ENCODE measurements around the gene TPRG1. TPM values are rescaled to one million over a fixed set of nuclear protein-coding genes. Genes with fewer than 3 reads are reported as not detected.
A peak's percentile ranks its signal among the peaks of the same experiment; 100 is the strongest.

The TPRG1 gene
- total and polyA plus RNA-seq, 4 donors: 1.0 to 46.6 (median 6.9) TPM

DNA sequence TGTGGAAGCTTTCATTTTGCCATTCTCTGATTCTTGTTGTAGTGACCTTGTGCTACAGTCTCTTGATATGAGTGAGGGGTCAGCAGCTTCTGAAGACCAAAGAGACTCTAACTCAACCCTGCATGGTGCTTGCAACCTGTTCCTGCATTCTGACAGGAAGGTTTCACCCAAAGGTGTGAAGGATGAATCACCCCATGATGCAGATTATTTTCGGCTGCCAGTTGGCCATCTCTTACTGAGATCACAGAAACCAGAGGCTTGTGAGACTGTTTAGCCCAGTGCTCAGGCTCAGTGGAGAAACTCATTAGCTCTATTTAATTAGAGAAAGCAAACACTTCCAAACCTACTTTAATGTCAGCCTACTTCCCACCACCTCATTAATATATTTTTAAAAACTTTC lies 29.2 kb upstream of the TPRG1 start:
- Histone ChIP-seq H3K9ac (ENCODE audit: low read depth in 1 of 2, low read length in 2 of 2) (peak overlapping the region in 1 of 2 donors; percentile 37), H3K36me3 (ENCODE audit: control insufficient read depth in 4 of 4, insufficient read depth in 3 of 4, low read depth in 1 of 4, low read length in 3 of 4) (peaks cover 0 to 20% (median 18%) of the 10 kb centered on the region in 4 donors), H3K27me3 (ENCODE audit: control insufficient read depth in 4 of 4, insufficient read depth in 4 of 4, low read length in 3 of 4) (no peaks in the 10 kb centered on the region), H3K4me1 (ENCODE audit: control insufficient read depth in 4 of 4, insufficient read depth in 4 of 4, low read length in 3 of 4) (no peaks in the 10 kb centered on the region), H3K27ac (ENCODE audit: low read depth in 1 of 2, low read length in 2 of 2) (no peak overlapping the region), H3K4me3 (ENCODE audit: low read depth in 1 of 3, low read length in 3 of 3) (no peak overlapping the region), H3K9me3 (ENCODE audit: control insufficient read depth in 4 of 4, low read length in 3 of 4) (no peaks in the 10 kb centered on the region)
- TF ChIP-seq FOXA2 (IDR thresholded peaks at IDR 0.05) (no peak), NR2F2 (IDR thresholded peaks at IDR 0.05) (no peak), HNF4G (IDR thresholded peaks at IDR 0.05) (no peak), TAF1 (conservative IDR thresholded peaks at IDR 0.05) (no peak), FOXA1 (IDR thresholded peaks at IDR 0.05) (no peak), SP1 (IDR thresholded peaks at IDR 0.05) (no peak), YY1 (IDR thresholded peaks at IDR 0.05) (no peak)
- TF ChIP-seq, protein P1, sequence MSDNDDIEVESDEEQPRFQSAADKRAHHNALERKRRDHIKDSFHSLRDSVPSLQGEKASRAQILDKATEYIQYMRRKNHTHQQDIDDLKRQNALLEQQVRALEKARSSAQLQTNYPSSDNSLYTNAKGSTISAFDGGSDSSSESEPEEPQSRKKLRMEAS (IDR thresholded peaks at IDR 0.05): no peak
- TF ChIP-seq, protein P2, sequence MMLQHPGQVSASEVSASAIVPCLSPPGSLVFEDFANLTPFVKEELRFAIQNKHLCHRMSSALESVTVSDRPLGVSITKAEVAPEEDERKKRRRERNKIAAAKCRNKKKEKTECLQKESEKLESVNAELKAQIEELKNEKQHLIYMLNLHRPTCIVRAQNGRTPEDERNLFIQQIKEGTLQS (IDR thresholded peaks at IDR 0.05): no peak
- TF ChIP-seq, protein P3, sequence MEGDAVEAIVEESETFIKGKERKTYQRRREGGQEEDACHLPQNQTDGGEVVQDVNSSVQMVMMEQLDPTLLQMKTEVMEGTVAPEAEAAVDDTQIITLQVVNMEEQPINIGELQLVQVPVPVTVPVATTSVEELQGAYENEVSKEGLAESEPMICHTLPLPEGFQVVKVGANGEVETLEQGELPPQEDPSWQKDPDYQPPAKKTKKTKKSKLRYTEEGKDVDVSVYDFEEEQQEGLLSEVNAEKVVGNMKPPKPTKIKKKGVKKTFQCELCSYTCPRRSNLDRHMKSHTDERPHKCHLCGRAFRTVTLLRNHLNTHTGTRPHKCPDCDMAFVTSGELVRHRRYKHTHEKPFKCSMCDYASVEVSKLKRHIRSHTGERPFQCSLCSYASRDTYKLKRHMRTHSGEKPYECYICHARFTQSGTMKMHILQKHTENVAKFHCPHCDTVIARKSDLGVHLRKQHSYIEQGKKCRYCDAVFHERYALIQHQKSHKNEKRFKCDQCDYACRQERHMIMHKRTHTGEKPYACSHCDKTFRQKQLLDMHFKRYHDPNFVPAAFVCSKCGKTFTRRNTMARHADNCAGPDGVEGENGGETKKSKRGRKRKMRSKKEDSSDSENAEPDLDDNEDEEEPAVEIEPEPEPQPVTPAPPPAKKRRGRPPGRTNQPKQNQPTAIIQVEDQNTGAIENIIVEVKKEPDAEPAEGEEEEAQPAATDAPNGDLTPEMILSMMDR (IDR thresholded peaks at IDR 0.05; ENCODE audit: low read depth, low read length, missing input control): no peak
- WGBS: 89% methylated on average over 1 of the region's 1 CpG
- no peak for DNase-seq (ENCODE audit: low spot score)

DNA sequence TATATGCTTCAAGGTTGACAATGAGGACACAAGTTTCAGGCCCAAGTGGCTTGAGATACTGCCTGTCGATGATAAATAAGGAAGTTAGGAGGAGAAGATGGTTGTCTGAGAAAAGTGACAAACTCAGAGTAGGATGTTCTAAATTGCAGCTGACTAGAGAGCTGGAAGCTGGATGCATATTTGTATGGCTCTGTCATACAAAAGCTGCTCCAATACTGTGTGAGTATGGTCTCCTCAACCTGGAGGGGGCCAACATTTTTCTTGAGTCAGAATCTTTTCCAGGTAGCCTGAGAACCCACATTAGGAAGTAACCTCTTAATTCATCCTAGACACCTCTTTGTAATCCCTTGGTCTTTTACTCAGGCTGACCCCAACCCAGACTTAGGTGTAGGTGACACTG lies 28.4 kb upstream of the TPRG1 start:
- Histone ChIP-seq H3K27me3 (ENCODE audit: control insufficient read depth in 4 of 4, insufficient read depth in 4 of 4, low read length in 3 of 4) (no peaks in the 10 kb centered on the region), H3K36me3 (ENCODE audit: control insufficient read depth in 4 of 4, insufficient read depth in 3 of 4, low read depth in 1 of 4, low read length in 3 of 4) (peaks cover 0 to 22% (median 17%) of the 10 kb centered on the region in 4 donors), H3K27ac (ENCODE audit: low read depth in 1 of 2, low read length in 2 of 2) (no peak overlapping the region), H3K4me1 (ENCODE audit: control insufficient read depth in 4 of 4, insufficient read depth in 4 of 4, low read length in 3 of 4) (peaks cover 0 to 2% (median 0%) of the 10 kb centered on the region in 4 donors), H3K9ac (ENCODE audit: low read depth in 1 of 2, low read length in 2 of 2) (no peak overlapping the region), H3K4me3 (ENCODE audit: low read depth in 1 of 3, low read length in 3 of 3) (no peak overlapping the region), H3K9me3 (ENCODE audit: control insufficient read depth in 4 of 4, low read length in 3 of 4) (no peaks in the 10 kb centered on the region)
- TF ChIP-seq EGR1 (IDR thresholded peaks at IDR 0.05; ENCODE audit: low read depth in 2 of 2) (no peak), TAF1 (conservative IDR thresholded peaks at IDR 0.05) (no peak), HNF4G (IDR thresholded peaks at IDR 0.05) (no peak), RAD21 (IDR thresholded peaks at IDR 0.05) (no peak)
- TF ChIP-seq, protein P4, sequence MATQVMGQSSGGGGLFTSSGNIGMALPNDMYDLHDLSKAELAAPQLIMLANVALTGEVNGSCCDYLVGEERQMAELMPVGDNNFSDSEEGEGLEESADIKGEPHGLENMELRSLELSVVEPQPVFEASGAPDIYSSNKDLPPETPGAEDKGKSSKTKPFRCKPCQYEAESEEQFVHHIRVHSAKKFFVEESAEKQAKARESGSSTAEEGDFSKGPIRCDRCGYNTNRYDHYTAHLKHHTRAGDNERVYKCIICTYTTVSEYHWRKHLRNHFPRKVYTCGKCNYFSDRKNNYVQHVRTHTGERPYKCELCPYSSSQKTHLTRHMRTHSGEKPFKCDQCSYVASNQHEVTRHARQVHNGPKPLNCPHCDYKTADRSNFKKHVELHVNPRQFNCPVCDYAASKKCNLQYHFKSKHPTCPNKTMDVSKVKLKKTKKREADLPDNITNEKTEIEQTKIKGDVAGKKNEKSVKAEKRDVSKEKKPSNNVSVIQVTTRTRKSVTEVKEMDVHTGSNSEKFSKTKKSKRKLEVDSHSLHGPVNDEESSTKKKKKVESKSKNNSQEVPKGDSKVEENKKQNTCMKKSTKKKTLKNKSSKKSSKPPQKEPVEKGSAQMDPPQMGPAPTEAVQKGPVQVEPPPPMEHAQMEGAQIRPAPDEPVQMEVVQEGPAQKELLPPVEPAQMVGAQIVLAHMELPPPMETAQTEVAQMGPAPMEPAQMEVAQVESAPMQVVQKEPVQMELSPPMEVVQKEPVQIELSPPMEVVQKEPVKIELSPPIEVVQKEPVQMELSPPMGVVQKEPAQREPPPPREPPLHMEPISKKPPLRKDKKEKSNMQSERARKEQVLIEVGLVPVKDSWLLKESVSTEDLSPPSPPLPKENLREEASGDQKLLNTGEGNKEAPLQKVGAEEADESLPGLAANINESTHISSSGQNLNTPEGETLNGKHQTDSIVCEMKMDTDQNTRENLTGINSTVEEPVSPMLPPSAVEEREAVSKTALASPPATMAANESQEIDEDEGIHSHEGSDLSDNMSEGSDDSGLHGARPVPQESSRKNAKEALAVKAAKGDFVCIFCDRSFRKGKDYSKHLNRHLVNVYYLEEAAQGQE (IDR thresholded peaks at IDR 0.05): no peak
- DNase-seq (ENCODE audit: low spot score): no peak
- 90% methylated on average over 1 of the region's 1 CpG for WGBS

DNA sequence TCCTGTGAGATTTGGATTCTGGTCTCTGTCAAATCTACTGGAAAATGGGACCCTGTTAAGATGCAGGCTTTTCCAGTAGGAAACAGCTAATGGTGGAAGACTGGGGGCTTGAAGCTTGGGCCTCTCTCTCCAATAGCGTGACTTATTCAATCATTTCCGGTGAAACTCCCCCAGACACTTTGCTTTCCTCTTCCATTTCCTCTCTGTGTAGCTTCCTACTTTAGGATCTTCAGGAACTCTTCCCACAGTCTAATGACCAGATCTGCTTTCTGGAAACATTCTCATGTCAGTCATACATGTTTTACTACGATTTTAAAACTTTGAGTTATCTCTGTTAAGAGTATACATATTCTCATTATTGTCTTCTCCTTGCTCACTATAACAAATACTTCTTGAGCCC lies 28.0 kb upstream of the TPRG1 start:
- Histone ChIP-seq H3K36me3 (ENCODE audit: control insufficient read depth in 4 of 4, insufficient read depth in 3 of 4, low read depth in 1 of 4, low read length in 3 of 4) (peaks cover 0 to 20% (median 14%) of the 10 kb centered on the region in 4 donors), H3K27ac (ENCODE audit: low read depth in 1 of 2, low read length in 2 of 2) (no peak overlapping the region), H3K4me3 (ENCODE audit: low read depth in 1 of 3, low read length in 3 of 3) (no peak overlapping the region), H3K9me3 (ENCODE audit: control insufficient read depth in 4 of 4, low read length in 3 of 4) (no peaks in the 10 kb centered on the region), H3K27me3 (ENCODE audit: control insufficient read depth in 4 of 4, insufficient read depth in 4 of 4, low read length in 3 of 4) (no peaks in the 10 kb centered on the region), H3K9ac (ENCODE audit: low read depth in 1 of 2, low read length in 2 of 2) (no peak overlapping the region), H3K4me1 (ENCODE audit: control insufficient read depth in 4 of 4, insufficient read depth in 4 of 4, low read length in 3 of 4) (peaks cover 0 to 2% (median 0%) of the 10 kb centered on the region in 4 donors)
- no peak for DNase-seq (ENCODE audit: low spot score)
- no peak for TF ChIP-seq YY1 (IDR thresholded peaks at IDR 0.05)
- 84% methylated on average over 3 of the region's 3 CpGs for WGBS

Measured in liver (tissue), 9 donors.